CD4-positive, alpha-beta T cell treated with Interleukin-4 for 1 hour (primary cell): ENCODE results near the gene DHX35.

ENCODE experiments used
- DNase-seq, 2 donors: peaks; one replicate each; pipeline ENCODE4 v3.0.0-alpha.2; 2020 to 2022

Gene DHX35

GRCh38 chr20:38962044-38962927, at the start of gene DHX35:
Gene DHX35, plus strand, starts transcription at chr20:38962344. Its CDS starts 24 bp downstream, at chr20:38962368.
- DNase-seq, result peak; percentile 98

- no peak for DNase-seq
Measured at GRCh38 chr20:38915355-38915754, 46.8 kb upstream of the DHX35 start.

GRCh38 chr20:38917657-38918056, 44.5 kb upstream of the DHX35 start:
- DNase-seq, result no peak

- DNase-seq, result no peak
Measured at GRCh38 chr20:38918172-38918571, 44.0 kb upstream of the DHX35 start.

- no peak for DNase-seq
Measured at GRCh38 chr20:38919683-38920082, 42.5 kb upstream of the DHX35 start.

- DNase-seq, result no peak
Measured at GRCh38 chr20:38920411-38920810, 41.7 kb upstream of the DHX35 start.

GRCh38 chr20:38920851-38921250, 41.3 kb upstream of the DHX35 start:
- no peak for DNase-seq

GRCh38 chr20:38924718-38925117, 37.4 kb upstream of the DHX35 start:
- DNase-seq, result no peak

- DNase-seq, result peak; percentile 97 to 98
Measured at GRCh38 chr20:38926142-38926933, 35.8 kb upstream of the DHX35 start, which contains the start of gene FAM83D. Gene FAM83D, plus strand, starts transcription at chr20:38926417. Its CDS starts 26 bp downstream, at chr20:38926443.

GRCh38 chr20:38926934-38927616, 35.1 kb upstream of the DHX35 start:
- no peak for DNase-seq

- no peak for DNase-seq
Measured at GRCh38 chr20:38927902-38928578, 34.1 kb upstream of the DHX35 start.

GRCh38 chr20:38930242-38930569, 31.9 kb upstream of the DHX35 start:
- no peak for DNase-seq

GRCh38 chr20:38931984-38932383, 30.2 kb upstream of the DHX35 start:
- DNase-seq, result no peak

- no peak for DNase-seq
Measured at GRCh38 chr20:38932457-38933120, 29.6 kb upstream of the DHX35 start.

- DNase-seq, result no peak
Measured at GRCh38 chr20:38934530-38934929, 27.6 kb upstream of the DHX35 start.

- peak in 1 of 2 donors; percentile 4 for DNase-seq
Measured at GRCh38 chr20:38935285-38935684, 26.9 kb upstream of the DHX35 start.

- no peak for DNase-seq
Measured at GRCh38 chr20:38935967-38936407, 26.2 kb upstream of the DHX35 start.

- DNase-seq, result no peak
Measured at GRCh38 chr20:38937000-38937399, 25.1 kb upstream of the DHX35 start.

GRCh38 chr20:38937978-38938473, 24.1 kb upstream of the DHX35 start:
- DNase-seq, result no peak

GRCh38 chr20:38939686-38940085, 22.5 kb upstream of the DHX35 start:
- no peak for DNase-seq

GRCh38 chr20:38940644-38941043, 21.5 kb upstream of the DHX35 start:
- DNase-seq, result no peak
